ENCODE results near the gene SBK1. TPM values are rescaled to one million over a fixed set of nuclear protein-coding genes. Genes with fewer than 3 reads are reported as not detected.

SBK1 gene
- polyA plus RNA-seq, 1 donor, result 3.2 TPM

DNA sequence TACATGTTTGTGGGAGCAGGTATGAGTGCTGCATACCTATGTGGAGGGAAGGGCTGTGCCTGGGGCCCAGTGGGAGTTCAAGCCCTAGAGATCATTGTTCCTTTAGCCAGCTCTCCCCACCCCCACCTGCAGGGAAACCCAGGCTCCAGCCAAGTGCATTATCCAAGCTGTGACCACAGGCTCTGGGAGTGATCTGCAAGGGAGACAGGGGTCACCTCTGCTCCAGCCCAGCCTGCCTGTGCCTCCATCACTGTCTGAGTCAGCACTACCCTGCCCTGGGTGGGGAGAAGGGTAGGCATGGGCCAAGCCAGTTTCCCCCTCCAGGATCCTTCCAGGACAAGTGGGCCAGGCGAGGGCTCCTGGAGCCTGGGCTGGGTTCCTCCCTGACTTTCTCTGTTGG is 32.1 kb upstream of the SBK1 start:
- Histone ChIP-seq H3K36me3 (ENCODE audit: control insufficient read depth, insufficient read depth, low read length) (no peaks in the 10 kb centered on the region), H3K4me1 (ENCODE audit: control insufficient read depth, insufficient read depth, low read length) (no peaks in the 10 kb centered on the region), H3K9me3 (ENCODE audit: control insufficient read depth, low read depth, low read length) (no peaks in the 10 kb centered on the region), H3K27ac (ENCODE audit: low read length) (no peak overlapping the region), H3K4me3 (ENCODE audit: low read length) (no peak overlapping the region), H3K27me3 (ENCODE audit: control insufficient read depth, insufficient read depth, low read length) (peaks cover 22% of the 10 kb centered on the region)
- no CpG with 5 or more reads among the region's 1 CpG for WGBS (ENCODE audit: insufficient coverage, low lambda C conversion rate)
- DNase-seq, result no peak

DNA sequence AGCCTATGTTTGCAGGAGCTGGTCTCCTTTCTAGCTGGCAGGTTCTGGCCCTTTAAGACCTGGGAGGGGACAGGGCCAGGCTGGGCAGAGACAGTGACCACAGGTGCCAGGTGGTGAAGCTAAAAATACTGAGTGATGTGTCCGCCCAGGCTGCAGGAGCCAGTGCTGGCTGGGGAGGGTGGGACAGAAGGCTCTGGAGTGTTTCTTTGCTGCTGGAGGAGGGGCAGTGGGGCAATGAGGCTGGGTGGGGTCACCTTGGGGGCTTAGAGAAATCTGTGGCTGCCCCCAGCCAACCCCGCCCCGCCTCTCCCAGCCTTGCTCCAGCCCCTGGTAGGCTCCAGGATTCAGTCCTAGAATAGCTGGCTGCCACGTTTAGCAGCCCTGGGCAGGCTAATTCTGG is 30.4 kb upstream of the SBK1 start:
- WGBS (ENCODE audit: insufficient coverage, low lambda C conversion rate), result no CpG with 5 or more reads among the region's 4 CpGs
- no peak overlapping the region for H3K27ac ChIP-seq (ENCODE audit: low read length)

DNA sequence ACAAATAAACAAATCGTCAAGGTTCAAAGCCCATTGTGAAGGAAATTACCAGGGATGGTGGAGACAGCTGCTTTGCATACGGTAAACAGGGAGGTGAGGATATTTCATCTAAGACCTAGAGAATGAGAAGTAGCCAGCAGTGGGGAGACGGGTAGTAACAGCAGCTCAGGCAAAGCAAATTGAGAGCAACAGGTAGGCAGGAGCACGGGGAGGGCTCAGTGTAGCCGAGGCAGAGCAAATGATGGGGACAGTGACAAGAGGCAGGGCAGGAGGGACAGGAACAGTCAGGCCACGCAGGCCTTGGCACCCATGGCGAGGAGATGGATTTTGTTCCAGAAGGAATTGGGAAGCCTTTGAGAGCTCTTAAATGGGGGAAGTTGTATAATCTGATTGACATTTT is 29.0 kb upstream of the SBK1 start:
- H3K36me3 ChIP-seq (ENCODE audit: control insufficient read depth, insufficient read depth, low read length), result no peaks in the 10 kb centered on the region
- H3K4me3 ChIP-seq (ENCODE audit: low read length), result no peak overlapping the region
- H3K27me3 ChIP-seq (ENCODE audit: control insufficient read depth, insufficient read depth, low read length), result peaks cover 19% of the 10 kb centered on the region
- 40% methylated on average over 2 of the region's 7 CpGs for WGBS (ENCODE audit: insufficient coverage, low lambda C conversion rate)
- H3K9me3 ChIP-seq (ENCODE audit: control insufficient read depth, low read depth, low read length), result no peaks in the 10 kb centered on the region
- H3K4me1 ChIP-seq (ENCODE audit: control insufficient read depth, insufficient read depth, low read length), result no peaks in the 10 kb centered on the region
- H3K27ac ChIP-seq (ENCODE audit: low read length), result no peak overlapping the region
- no peak for DNase-seq

More for the DNA sequence above, 30.4 kb upstream of the SBK1 start:
- DNase-seq, result no peak
- H3K27me3 ChIP-seq (ENCODE audit: control insufficient read depth, insufficient read depth, low read length), result peaks cover 22% of the 10 kb centered on the region
- H3K4me3 ChIP-seq (ENCODE audit: low read length), result no peak overlapping the region
- H3K4me1 ChIP-seq (ENCODE audit: control insufficient read depth, insufficient read depth, low read length), result no peaks in the 10 kb centered on the region
- no peaks in the 10 kb centered on the region for H3K9me3 ChIP-seq (ENCODE audit: control insufficient read depth, low read depth, low read length)
- no peaks in the 10 kb centered on the region for H3K36me3 ChIP-seq (ENCODE audit: control insufficient read depth, insufficient read depth, low read length)

DNA sequence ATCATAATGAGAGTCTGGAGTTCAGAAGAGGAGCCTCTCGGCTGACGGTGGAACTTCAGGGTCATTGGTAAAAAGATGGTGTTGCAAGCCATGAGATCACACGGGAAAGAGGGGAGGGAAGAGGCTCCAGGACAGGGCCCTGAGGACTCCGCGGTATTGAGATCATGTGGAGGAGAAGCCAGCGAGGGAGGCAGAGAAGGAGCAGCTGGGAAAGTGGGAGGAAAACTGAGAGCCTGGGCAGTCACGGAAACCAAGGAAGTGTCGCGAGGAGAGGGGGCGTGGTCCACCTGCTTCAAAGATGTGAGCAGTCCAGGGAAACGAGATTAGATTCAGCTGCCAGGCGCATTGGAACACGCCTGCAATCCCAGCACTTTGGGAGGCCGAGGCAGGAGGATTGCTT is 27.7 kb upstream of the SBK1 start:
- peak; percentile 44 to 67 for DNase-seq
- Histone ChIP-seq H3K27ac (ENCODE audit: low read length) (no peak overlapping the region), H3K4me1 (ENCODE audit: control insufficient read depth, insufficient read depth, low read length) (no peaks in the 10 kb centered on the region), H3K27me3 (ENCODE audit: control insufficient read depth, insufficient read depth, low read length) (peaks cover 10% of the 10 kb centered on the region), H3K36me3 (ENCODE audit: control insufficient read depth, insufficient read depth, low read length) (no peaks in the 10 kb centered on the region), H3K9me3 (ENCODE audit: control insufficient read depth, low read depth, low read length) (no peaks in the 10 kb centered on the region), H3K4me3 (ENCODE audit: low read length) (no peak overlapping the region)
- no CpG with 5 or more reads among the region's 14 CpGs for WGBS (ENCODE audit: insufficient coverage, low lambda C conversion rate)

DNA sequence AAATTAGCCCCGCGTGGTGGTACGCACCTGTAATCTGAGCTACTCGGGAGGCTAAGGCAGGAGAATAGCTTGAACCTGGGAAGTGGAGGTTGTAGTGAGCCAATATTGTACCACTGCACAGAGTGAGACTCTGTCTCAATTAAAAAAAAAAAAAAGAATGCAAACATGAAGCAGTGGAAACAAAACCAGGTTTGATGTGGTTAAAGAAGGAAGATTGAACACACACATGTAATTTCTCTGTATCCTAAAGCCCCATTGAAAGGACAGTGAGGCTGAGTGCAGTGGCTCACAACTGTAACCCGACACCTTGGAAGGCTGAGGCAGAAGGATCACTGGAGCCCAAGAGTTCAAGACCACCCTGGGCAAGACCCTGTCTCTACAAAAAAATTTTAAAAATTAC is 26.5 kb upstream of the SBK1 start:
- H3K9me3 ChIP-seq (ENCODE audit: control insufficient read depth, low read depth, low read length), result no peaks in the 10 kb centered on the region
- no peak for DNase-seq
- no peaks in the 10 kb centered on the region for H3K4me1 ChIP-seq (ENCODE audit: control insufficient read depth, insufficient read depth, low read length)
- peaks cover 10% of the 10 kb centered on the region for H3K27me3 ChIP-seq (ENCODE audit: control insufficient read depth, insufficient read depth, low read length)
- H3K4me3 ChIP-seq (ENCODE audit: low read length), result no peak overlapping the region
- no peak overlapping the region for H3K27ac ChIP-seq (ENCODE audit: low read length)
- WGBS (ENCODE audit: insufficient coverage, low lambda C conversion rate), result no CpG with 5 or more reads among the region's 5 CpGs
- H3K36me3 ChIP-seq (ENCODE audit: control insufficient read depth, insufficient read depth, low read length), result no peaks in the 10 kb centered on the region

DNA sequence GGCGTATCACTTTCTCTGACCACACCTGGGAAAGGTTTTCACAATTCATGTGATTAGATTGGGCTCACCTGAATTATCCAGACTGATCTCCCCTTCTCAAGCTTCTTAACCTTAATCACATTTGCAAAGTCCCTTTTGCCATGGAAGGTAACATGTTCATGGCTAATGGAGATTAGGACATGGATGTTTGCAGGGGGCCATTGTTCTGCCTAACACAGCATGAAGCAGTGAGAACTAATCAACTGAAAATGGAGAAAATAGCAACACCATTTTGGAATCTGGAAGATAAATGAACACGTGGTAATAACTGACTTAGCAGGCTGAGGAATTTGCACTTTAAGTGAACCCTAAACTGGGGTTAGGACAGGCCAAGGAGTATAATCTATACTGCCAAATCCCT is 25.0 kb upstream of the SBK1 start:
- peaks cover 5% of the 10 kb centered on the region for H3K27me3 ChIP-seq (ENCODE audit: control insufficient read depth, insufficient read depth, low read length)
- H3K9me3 ChIP-seq (ENCODE audit: control insufficient read depth, low read depth, low read length), result no peaks in the 10 kb centered on the region
- H3K4me1 ChIP-seq (ENCODE audit: control insufficient read depth, insufficient read depth, low read length), result no peaks in the 10 kb centered on the region
- 17% methylated on average over 1 of the region's 2 CpGs for WGBS (ENCODE audit: insufficient coverage, low lambda C conversion rate)
- no peak for DNase-seq
- no peak overlapping the region for H3K4me3 ChIP-seq (ENCODE audit: low read length)
- H3K36me3 ChIP-seq (ENCODE audit: control insufficient read depth, insufficient read depth, low read length), result no peaks in the 10 kb centered on the region
- no peak overlapping the region for H3K27ac ChIP-seq (ENCODE audit: low read length)

DNA sequence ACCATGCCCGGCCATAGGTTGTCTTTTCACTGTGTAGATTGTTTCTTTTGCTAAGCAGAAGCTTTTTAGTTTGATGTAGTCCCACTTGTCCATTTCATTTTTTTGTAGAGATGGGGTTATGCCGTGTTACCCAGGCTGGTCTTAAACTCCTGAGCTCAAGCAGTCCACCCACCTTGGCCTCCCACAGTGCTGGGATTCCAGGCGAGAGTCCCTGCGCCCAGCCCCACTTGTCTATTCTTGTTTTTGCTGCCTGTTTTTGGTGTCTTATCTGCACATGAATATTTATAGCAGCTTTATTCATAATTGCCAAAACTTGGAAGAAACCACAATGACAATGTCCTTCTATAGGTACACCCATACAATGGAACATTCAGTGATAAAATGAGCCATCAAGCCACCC is 18.8 kb upstream of the SBK1 start:
- WGBS (ENCODE audit: insufficient coverage, low lambda C conversion rate), result 100% methylated on average over 1 of the region's 4 CpGs
- Histone ChIP-seq H3K4me1 (ENCODE audit: control insufficient read depth, insufficient read depth, low read length) (no peaks in the 10 kb centered on the region), H3K27me3 (ENCODE audit: control insufficient read depth, insufficient read depth, low read length) (peaks cover 14% of the 10 kb centered on the region)

DNA sequence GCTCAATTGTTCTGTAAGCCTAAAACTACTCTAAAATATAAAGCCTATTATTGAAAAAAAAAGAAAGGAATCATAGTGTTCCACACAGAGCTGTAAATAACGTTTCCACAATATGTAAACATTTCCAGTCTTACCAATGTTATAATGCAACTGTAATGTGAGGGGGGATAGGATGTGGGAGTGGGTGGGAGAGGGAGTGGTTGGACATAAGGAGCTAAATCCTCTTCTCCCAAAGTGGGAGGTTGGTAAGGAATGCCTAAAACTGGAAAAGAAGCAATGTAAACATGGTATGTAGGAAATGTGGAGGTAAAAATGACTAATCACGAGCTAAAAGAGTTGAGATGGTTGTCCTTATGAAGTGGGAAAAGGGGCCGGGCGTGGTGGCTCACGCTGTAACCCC is 17.6 kb upstream of the SBK1 start:
- H3K36me3 ChIP-seq (ENCODE audit: control insufficient read depth, insufficient read depth, low read length), result no peaks in the 10 kb centered on the region
- H3K4me3 ChIP-seq (ENCODE audit: low read length), result no peak overlapping the region
- peaks cover 14% of the 10 kb centered on the region for H3K27me3 ChIP-seq (ENCODE audit: control insufficient read depth, insufficient read depth, low read length)
- H3K9me3 ChIP-seq (ENCODE audit: control insufficient read depth, low read depth, low read length), result no peaks in the 10 kb centered on the region
- 20% methylated on average over 1 of the region's 5 CpGs for WGBS (ENCODE audit: insufficient coverage, low lambda C conversion rate)
- no peaks in the 10 kb centered on the region for H3K4me1 ChIP-seq (ENCODE audit: control insufficient read depth, insufficient read depth, low read length)
- no peak for DNase-seq
- H3K27ac ChIP-seq (ENCODE audit: low read length), result no peak overlapping the region

More for the DNA sequence above, 18.8 kb upstream of the SBK1 start:
- H3K4me3 ChIP-seq (ENCODE audit: low read length), result no peak overlapping the region
- no peak overlapping the region for H3K27ac ChIP-seq (ENCODE audit: low read length)
- DNase-seq, result no peak
- H3K9me3 ChIP-seq (ENCODE audit: control insufficient read depth, low read depth, low read length), result no peaks in the 10 kb centered on the region
- no peaks in the 10 kb centered on the region for H3K36me3 ChIP-seq (ENCODE audit: control insufficient read depth, insufficient read depth, low read length)

DNA sequence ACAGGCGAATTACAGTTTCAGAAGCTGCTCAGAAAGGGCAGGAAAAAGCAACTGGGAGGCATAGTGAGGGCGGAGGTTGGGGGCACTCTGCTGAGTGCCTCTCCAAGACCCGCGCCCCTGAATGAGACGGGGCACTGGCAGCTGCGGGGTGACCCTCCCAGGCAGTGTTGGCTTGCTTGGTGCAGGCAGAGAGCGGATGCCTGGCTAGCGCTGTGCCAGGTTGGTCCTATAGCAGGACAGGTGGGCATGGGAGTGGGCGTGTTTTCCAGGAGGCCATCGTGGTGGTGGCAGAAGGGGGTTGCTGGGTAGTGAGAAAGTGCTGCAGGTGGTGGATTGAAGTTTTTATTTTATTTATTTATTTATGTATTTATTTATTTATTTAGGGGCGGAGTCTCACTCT is 16.0 kb upstream of the SBK1 start:
- Histone ChIP-seq H3K4me3 (ENCODE audit: low read length) (no peak overlapping the region), H3K9me3 (ENCODE audit: control insufficient read depth, low read depth, low read length) (no peaks in the 10 kb centered on the region), H3K36me3 (ENCODE audit: control insufficient read depth, insufficient read depth, low read length) (no peaks in the 10 kb centered on the region), H3K27ac (ENCODE audit: low read length) (no peak overlapping the region), H3K4me1 (ENCODE audit: control insufficient read depth, insufficient read depth, low read length) (no peaks in the 10 kb centered on the region), H3K27me3 (ENCODE audit: control insufficient read depth, insufficient read depth, low read length) (peaks cover 14% of the 10 kb centered on the region)
- WGBS (ENCODE audit: insufficient coverage, low lambda C conversion rate), result 80% methylated on average over 2 of the region's 11 CpGs
- DNase-seq, result no peak

DNA sequence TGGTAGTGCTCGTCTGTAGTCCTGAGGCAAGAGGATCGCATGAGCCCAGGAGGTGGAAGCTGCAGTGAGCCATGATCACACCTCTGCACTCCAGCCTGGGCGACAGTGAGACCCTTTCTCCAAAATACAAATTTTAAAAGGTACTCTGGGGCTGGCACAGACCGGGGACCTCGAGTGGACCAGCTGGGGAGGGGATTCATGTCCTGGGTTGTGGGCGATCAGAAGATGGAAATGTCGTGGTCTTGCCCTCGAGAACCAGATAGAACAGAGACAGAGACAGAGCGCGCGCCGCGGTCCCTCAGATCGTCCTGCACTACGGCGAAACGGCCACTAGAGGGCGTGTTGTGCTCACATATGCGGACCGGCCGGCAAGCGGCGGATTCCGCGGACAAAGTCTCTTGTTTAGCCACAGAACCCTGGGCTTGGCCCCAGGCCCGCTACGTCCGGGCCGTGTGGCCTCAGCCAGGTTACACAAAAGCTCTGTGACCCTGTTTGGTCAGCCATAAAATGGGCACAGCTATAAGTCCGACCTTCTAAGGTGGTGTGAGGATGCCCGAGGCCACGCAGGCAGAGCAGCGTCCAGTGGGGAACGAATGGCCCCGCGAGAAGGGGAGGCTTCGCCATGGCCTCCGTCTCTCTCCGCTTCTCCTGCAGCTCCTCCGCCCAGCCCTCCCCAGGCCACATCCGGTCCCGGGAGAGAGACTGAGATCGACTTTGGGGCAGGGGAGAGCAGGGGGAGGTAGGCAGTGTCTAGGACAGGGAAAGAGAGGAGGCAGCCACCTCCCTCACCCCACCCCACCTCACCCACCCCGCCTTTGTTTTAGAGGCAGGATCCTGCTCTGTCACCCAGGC is 14.6 kb upstream of the SBK1 start:
- WGBS (ENCODE audit: insufficient coverage, low lambda C conversion rate), result no CpG with 5 or more reads among the region's 44 CpGs
- Histone ChIP-seq H3K4me1 (ENCODE audit: control insufficient read depth, insufficient read depth, low read length) (no peaks in the 10 kb centered on the region), H3K27ac (ENCODE audit: low read length) (no peak overlapping the region), H3K9me3 (ENCODE audit: control insufficient read depth, low read depth, low read length) (no peaks in the 10 kb centered on the region), H3K36me3 (ENCODE audit: control insufficient read depth, insufficient read depth, low read length) (no peaks in the 10 kb centered on the region), H3K4me3 (ENCODE audit: low read length) (peak overlapping the region; percentile 43), H3K27me3 (ENCODE audit: control insufficient read depth, insufficient read depth, low read length) (peaks cover 14% of the 10 kb centered on the region)
- peak; percentile 67 to 76 for DNase-seq

DNA sequence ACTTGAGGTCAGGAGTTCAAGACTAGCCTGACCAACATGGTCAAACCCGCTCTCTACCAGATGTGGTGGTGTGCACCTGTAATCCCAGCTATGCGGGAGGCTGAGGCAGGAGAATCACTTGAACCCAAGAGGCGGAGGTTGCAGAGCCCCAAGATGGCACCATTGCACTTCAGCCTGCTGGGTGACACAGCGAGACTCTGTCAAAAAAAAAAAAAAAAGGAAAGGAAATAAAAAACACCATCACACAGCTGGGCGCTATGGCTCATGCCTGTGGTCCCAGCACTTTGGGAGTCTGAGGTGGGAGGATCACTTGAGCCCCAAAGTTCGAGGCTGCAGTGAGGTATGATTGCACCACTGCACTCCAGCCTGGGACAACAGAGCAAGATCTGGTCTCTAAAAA is 13.3 kb upstream of the SBK1 start:
- H3K4me1 ChIP-seq (ENCODE audit: control insufficient read depth, insufficient read depth, low read length), result no peaks in the 10 kb centered on the region
- H3K36me3 ChIP-seq (ENCODE audit: control insufficient read depth, insufficient read depth, low read length), result no peaks in the 10 kb centered on the region
- H3K4me3 ChIP-seq (ENCODE audit: low read length), result no peak overlapping the region
- no peak for DNase-seq
- H3K9me3 ChIP-seq (ENCODE audit: control insufficient read depth, low read depth, low read length), result no peaks in the 10 kb centered on the region
- no peak overlapping the region for H3K27ac ChIP-seq (ENCODE audit: low read length)
- no CpG with 5 or more reads among the region's 6 CpGs for WGBS (ENCODE audit: insufficient coverage, low lambda C conversion rate)
- H3K27me3 ChIP-seq (ENCODE audit: control insufficient read depth, insufficient read depth, low read length), result peaks cover 14% of the 10 kb centered on the region
